H1 (cell line): ENCODE results near the gene PIK3R5. TPM values are rescaled to one million over a fixed set of nuclear protein-coding genes. Genes with fewer than 3 reads are reported as not detected.

Source experiments
- CTCF ChIA-PET: fragments of 300-600 bp; sonication (Branson Sonifier 250); formaldehyde crosslinking; loops from one replicate; lab custom pipeline; 2021; ENCODE audit not compliant: partially characterized antibody; lab: Charles Lee
- POLR2A ChIA-PET: fragments of 300-600 bp; sonication (Branson Sonifier 250); formaldehyde crosslinking; loops from one replicate; lab custom pipeline; 2021; ENCODE audit warnings: inconsistent platforms; ENCODE audit not compliant: partially characterized antibody; lab: Charles Lee
- DNase-seq, 2 experiments: peaks; one replicate each; pipeline versions ENCODE4 v3.0.0 to v3.0.0-alpha.2; 2010 to 2022; ENCODE audit warnings: low spot score in 2 of 2, low read depth in 1 of 2, mixed read lengths in 1 of 2
- FAIRE-seq: peaks from 2 replicates; lab custom pipeline; 2011; peaks lifted over from hg19 to GRCh38; lab: Jason Lieb, UNC
- H2AFZ ChIP-seq: 2 replicates; pipeline ENCODE4 v1.8.1; 2012; ENCODE audit warnings: low read length, inconsistent platforms
- H2AK5ac ChIP-seq: 2 replicates; pipeline ENCODE4 v1.6.1; 2013; ENCODE audit warnings: low read depth, low read length
- H2BK120ac ChIP-seq: replicated peaks from 2 replicates; pipeline ENCODE3; 2013; ENCODE audit warnings: low read depth, low read length, inconsistent platforms
- H2BK12ac ChIP-seq: 2 replicates; pipeline ENCODE4 v1.6.1; 2013; ENCODE audit warnings: low read depth, low read length
- H2BK15ac ChIP-seq: 2 replicates; pipeline ENCODE4 v1.6.1; 2013; ENCODE audit warnings: low read length
- H2BK20ac ChIP-seq: 2 replicates; pipeline ENCODE4 v1.6.1; 2013; ENCODE audit warnings: low read length
- H2BK5ac ChIP-seq: 2 replicates; pipeline ENCODE4 v1.6.1; 2013; ENCODE audit warnings: low read depth, low read length
- H3K14ac ChIP-seq: 2 replicates; pipeline ENCODE4 v1.6.1; 2013; ENCODE audit warnings: inconsistent platforms; ENCODE audit not compliant: insufficient read length
- H3K18ac ChIP-seq: 2 replicates; pipeline ENCODE4 v1.6.1; 2013; ENCODE audit warnings: low read length; ENCODE audit errors: extremely low read depth
- H3K23ac ChIP-seq: 2 replicates; pipeline ENCODE4 v1.6.1; 2013; ENCODE audit warnings: inconsistent platforms; ENCODE audit not compliant: insufficient read length
- H3K23me2 ChIP-seq: 2 replicates; pipeline ENCODE4 v1.6.1; 2013; ENCODE audit warnings: low read depth, low read length
- H3K27ac ChIP-seq: 2 replicates; pipeline ENCODE4 v1.6.1; 2011; ENCODE audit warnings: low read depth, low read length, inconsistent platforms
- H3K27me3 ChIP-seq, 4 experiments: replicated peaks in 1 of 4; 1 replicate in 1 of 4; 2 replicates in 3 of 4; pipeline versions ENCODE4 v1.6.1 to v1.8.1; 2011 to 2013; ENCODE audit warnings: low read length in 3 of 4, mild to moderate bottlenecking in 3 of 4, inconsistent platforms in 2 of 4, mixed read lengths in 2 of 4, moderate library complexity in 1 of 4; ENCODE audit not compliant: control insufficient read depth in 3 of 4, insufficient read depth in 3 of 4; ENCODE audit errors: extremely low read depth in 1 of 4
- H3K36me3 ChIP-seq, 4 experiments: 2 replicates each; pipeline versions ENCODE4 v1.6.1 to v1.8.1; 2011 to 2013; ENCODE audit warnings: mild to moderate bottlenecking in 4 of 4, low read length in 3 of 4, moderate library complexity in 2 of 4, control low read depth in 1 of 4, inconsistent platforms in 1 of 4; ENCODE audit not compliant: insufficient read depth in 4 of 4, control insufficient read depth in 2 of 4
- H3K4ac ChIP-seq: replicated peaks from 2 replicates; pipeline ENCODE3; 2013; ENCODE audit warnings: low read length, low read depth, mixed read lengths, inconsistent platforms; ENCODE audit not compliant: insufficient read length
- H3K4me1 ChIP-seq, 4 experiments: replicated peaks in 1 of 4; 1 replicate in 1 of 4; 2 replicates in 3 of 4; pipeline versions ENCODE4 v1.6.1 to v1.8.1; 2011 to 2013; ENCODE audit warnings: low read length in 3 of 4, inconsistent platforms in 2 of 4, mixed read lengths in 1 of 4; ENCODE audit not compliant: insufficient read depth in 4 of 4, control insufficient read depth in 3 of 4
- H3K4me2 ChIP-seq, 2 experiments: 2 replicates each; pipeline versions ENCODE4 v1.6.1 to v1.8.1; 2011 to 2013; ENCODE audit warnings: low read depth in 2 of 2, low read length in 2 of 2, control low read depth in 1 of 2, inconsistent platforms in 1 of 2, mild to moderate bottlenecking in 1 of 2; ENCODE audit not compliant: insufficient read depth in 1 of 2
- H3K4me3 ChIP-seq, 4 experiments: fragments of 200-600, 300-600 bp in 1 of 4; sonication (generic), shearing (Covaris generic), sonication (Bioruptor Twin) in 1 of 4; 2 replicates each; pipeline versions ENCODE4 v1.5.1 to v1.8.1; 2011 to 2016; ENCODE audit warnings: low read length in 4 of 4, low read depth in 3 of 4, control low read depth in 2 of 4, inconsistent platforms in 2 of 4, mild to moderate bottlenecking in 2 of 4, mixed read lengths in 1 of 4, moderate library complexity in 1 of 4; ENCODE audit not compliant: insufficient read depth in 2 of 4; ENCODE audit errors: extremely low read depth in 1 of 4
- H3K56ac ChIP-seq: replicated peaks from 2 replicates; pipeline ENCODE3; 2013; ENCODE audit warnings: low read depth, mild to moderate bottlenecking, mixed read lengths, low read length, inconsistent platforms; ENCODE audit not compliant: insufficient read length
- H3K79me1 ChIP-seq: 2 replicates; pipeline ENCODE4 v1.6.1; 2013; ENCODE audit warnings: low read depth, low read length, control low read depth
- H3K79me2 ChIP-seq, 2 experiments: 2 replicates each; pipeline versions ENCODE4 v1.6.1 to v1.8.1; 2012 to 2013; ENCODE audit warnings: low read length in 2 of 2, mild to moderate bottlenecking in 2 of 2, inconsistent platforms in 1 of 2; ENCODE audit not compliant: insufficient read depth in 2 of 2, control insufficient read depth in 1 of 2
- H3K9ac ChIP-seq, 4 experiments: replicated peaks in 1 of 4; 1 replicate in 1 of 4; 2 replicates in 3 of 4; pipeline versions ENCODE4 v1.6.1 to v1.8.1; 2011 to 2013; ENCODE audit warnings: low read depth in 3 of 4, low read length in 3 of 4, control low read depth in 2 of 4, mild to moderate bottlenecking in 2 of 4, moderate library complexity in 2 of 4, inconsistent platforms in 1 of 4; ENCODE audit errors: extremely low read depth in 1 of 4
- H3K9me3 ChIP-seq, 2 experiments: 2 replicates each; pipeline versions ENCODE4 v1.6.1 to v1.8.1; 2012 to 2013; ENCODE audit warnings: mild to moderate bottlenecking in 2 of 2, moderate library complexity in 2 of 2, control low read depth in 1 of 2, inconsistent platforms in 1 of 2, low read depth in 1 of 2, low read length in 1 of 2, mixed read lengths in 1 of 2; ENCODE audit not compliant: insufficient read depth in 2 of 2
- H4K20me1 ChIP-seq, 2 experiments: replicated peaks in 1 of 2; 2 replicates each; pipeline versions ENCODE3 to v1.8.1; 2011 to 2013; ENCODE audit warnings: inconsistent platforms in 2 of 2, low read length in 2 of 2, mild to moderate bottlenecking in 1 of 2; ENCODE audit not compliant: insufficient read depth in 2 of 2, control insufficient read depth in 1 of 2
- H4K5ac ChIP-seq: 2 replicates; pipeline ENCODE4 v1.6.1; 2013; ENCODE audit warnings: low read length, low read depth, mixed read lengths, inconsistent platforms; ENCODE audit not compliant: insufficient read length
- H4K8ac ChIP-seq: 2 replicates; pipeline ENCODE4 v1.8.0; 2013; ENCODE audit warnings: mild to moderate bottlenecking, moderate library complexity, low read length, inconsistent platforms; ENCODE audit not compliant: insufficient read depth; ENCODE audit errors: extremely low read depth
- H4K91ac ChIP-seq: replicated peaks from 2 replicates; pipeline ENCODE3; 2013; ENCODE audit warnings: low read length, mixed read lengths, inconsistent platforms; ENCODE audit not compliant: insufficient read length
- CREB1 ChIP-seq: IDR thresholded peaks from 2 replicates; pipeline ENCODE4 v1.6.1; 2012; ENCODE audit warnings: inconsistent platforms
- JUN ChIP-seq: IDR thresholded peaks from 2 replicates; pipeline ENCODE4 v1.6.1; 2011; ENCODE audit warnings: low read depth, mild to moderate bottlenecking, improper control_type of control experiment, low read length
- MAFK ChIP-seq: IDR thresholded peaks from 2 replicates; pipeline ENCODE4 v1.6.1; 2012; ENCODE audit warnings: low read depth, mild to moderate bottlenecking, improper control_type of control experiment, low read length
- SIN3A ChIP-seq, 2 experiments: IDR thresholded peaks in 1 of 2; conservative IDR thresholded peaks in 1 of 2; 2 replicates each; pipeline ENCODE4 v1.6.1; 2011 to 2012; ENCODE audit warnings: low read length in 2 of 2, improper control_type of control experiment in 1 of 2, low read depth in 1 of 2, mild to moderate bottlenecking in 1 of 2
- SIX5 ChIP-seq: IDR thresholded peaks from 2 replicates; pipeline ENCODE4 v1.6.1; 2011; ENCODE audit warnings: mild to moderate bottlenecking, low read depth, low read length
- TCF12 ChIP-seq: IDR thresholded peaks from 2 replicates; pipeline ENCODE4 v1.6.1; 2011; ENCODE audit warnings: low read depth, mild to moderate bottlenecking, low read length
- WGBS, 2 experiments: shearing (Covaris generic) in 1 of 2; methylation state at CpG; one replicate each; pipeline versions ENCODE4 v1.1.6 to v1.1.7; 2013 to 2015; ENCODE audit warnings: low lambda C conversion rate in 2 of 2, mixed read lengths in 2 of 2, inconsistent platforms in 1 of 2, low coverage in 1 of 2, missing lambda C conversion rate in 1 of 2; ENCODE audit not compliant: insufficient replicate concordance in 2 of 2, insufficient coverage in 1 of 2, insufficient read length in 1 of 2; ENCODE audit errors: extremely low coverage in 1 of 2, missing lambda C conversion rate in 1 of 2; 5-methylcytosine and 5-hydroxymethylcytosine counted together
- polyA plus RNA-seq, 7 experiments: library from polyadenylated mRNA; depleted of rRNA in 3 of 7; stranded (reverse) in 5 of 7; unstranded in 2 of 7; fragments of >200 nt in 5 of 7; fragments of 200-250 nt in 2 of 7; gene quantifications; 1 replicate in 5 of 7; 2 replicates in 1 of 7; 4 replicates in 1 of 7; pipeline versions ENCODE4 v1.2.1 to v1.2.3, GENCODE V29; 2011 to 2013; ENCODE audit warnings: missing spikeins in 2 of 7, mixed read lengths in 2 of 7
- total RNA-seq: library from RNA; stranded (reverse); fragmentation: NEBNext Ultra II Directional; extraction: Animal tissue kit (Norgen Biotek cat#: 25700); gene quantifications from 2 replicates; pipeline ENCODE4 v1.2.1, GENCODE V29; 2021

Gene PIK3R5
- total and polyA plus RNA-seq, 2 of the 8 experiments (the other 6 are each of a cell fraction or from before 2014, with no cell fraction given) = 2.7 to 4.3 TPM

DNA sequence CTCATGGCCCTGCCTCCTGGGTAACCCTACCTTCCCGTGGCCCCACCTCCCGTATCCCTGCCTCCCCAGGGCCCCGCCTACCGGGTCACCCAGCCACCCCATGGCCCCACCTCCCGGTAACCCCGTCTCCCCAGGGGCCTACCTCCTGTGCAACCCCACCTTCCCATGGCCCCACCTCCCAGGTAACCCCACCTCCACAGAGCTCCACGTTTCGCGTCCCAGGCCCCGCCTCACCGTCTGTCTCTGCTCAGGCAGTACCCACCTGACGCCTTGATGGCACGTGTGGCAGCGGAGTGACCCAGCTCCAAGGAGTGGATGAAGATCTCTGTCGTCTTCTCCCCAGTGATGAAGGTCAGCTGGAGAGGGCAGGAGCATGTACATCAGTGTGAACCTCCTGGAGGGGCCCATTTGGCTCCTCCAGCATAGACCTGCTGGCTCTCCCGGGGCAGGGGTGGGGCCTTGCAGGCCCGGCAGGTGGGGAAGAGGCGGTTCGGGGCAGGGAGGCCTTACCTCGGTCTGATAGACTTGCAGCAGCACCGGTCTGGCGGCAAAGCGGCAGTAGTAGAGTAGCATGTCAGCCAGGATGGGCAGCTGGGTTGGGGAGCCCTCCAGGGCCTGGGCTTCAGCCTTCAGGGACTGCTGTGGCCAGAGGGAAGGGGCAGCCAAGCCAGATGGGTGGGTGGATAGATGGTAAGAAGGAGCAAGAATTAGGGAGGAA is 79.4 kb downstream of the PIK3R5 start:
- Histone ChIP-seq H3K4me1 (peaks cover 0 to 9% (median 3%) of the 10 kb centered on the region in 4 experiments; a peak in 3 of 7 replicates), H3K9ac (no peak overlapping the region), H2BK120ac (no peak overlapping the region), H2AK5ac (no peak overlapping the region), H3K56ac (no peak overlapping the region), H3K23ac (no peak overlapping the region), H2BK20ac (no peak overlapping the region), H3K9me3 (no peaks in the 10 kb centered on the region; a peak in 1 of 4 replicates), H2BK12ac (no peak overlapping the region), H4K5ac (no peak overlapping the region), H4K91ac (no peak overlapping the region), H3K79me1 (no peaks in the 10 kb centered on the region), H3K14ac (no peak overlapping the region), H3K4me3 (no peak overlapping the region), H3K27me3 (no peaks in the 10 kb centered on the region), H2BK15ac (no peak overlapping the region), H3K4ac (no peak overlapping the region), H3K36me3 (no peaks in the 10 kb centered on the region), H3K23me2 (no peaks in the 10 kb centered on the region), H3K27ac (no peak overlapping the region), H4K20me1 (no peaks in the 10 kb centered on the region)
- no peak for DNase-seq
- CTCF ChIA-PET = interaction anchor here (1.7 to 10.4 kb wide), 4 partner anchors 9 to 87 kb away, joined by 5 to 107 read pairs (median 42); partner anchors contain the start of gene MFSD6L
- TF ChIP-seq SIN3A (conservative IDR thresholded peaks at IDR 0.05 in 1 of 2, IDR thresholded peaks at IDR 0.05 in 1 of 2; ENCODE audit: low read depth in 1 of 2, low read length in 2 of 2) (no peak), SIX5 (no peak), TCF12 (no peak), JUN (no peak), CREB1 (no peak), MAFK (no peak)
- TF ChIP-seq, all 59 proteins: peak for 0
- Histone ChIP-seq H4K8ac (no peak overlapping the region; the same call in 1 of the 2 replicates), H3K79me2 (no peaks in the 10 kb centered on the region), H3K4me2 (no peak overlapping the region), H2BK5ac (no peak overlapping the region), H2AFZ (no peak overlapping the region), H3K18ac (no peak overlapping the region)
- FAIRE-seq = no peak
- 88% methylated on average over 17 of the region's 23 CpGs; no CpG with 5 or more reads in 1 of the 2 experiments for WGBS, 2 experiments
- POLR2A ChIA-PET = no interaction called here
